Measurements from ENCODE around the gene TRPV3.

- TF ChIP-seq CTCF (IDR thresholded peaks at IDR 0.05; ENCODE audit: borderline replicate concordance, extremely low read depth, low read length, poor library complexity, severe bottlenecking) = no peak
- no peak for TF ChIP-seq EZH2 (IDR thresholded peaks at IDR 0.05; ENCODE audit: borderline replicate concordance, low read depth, low read length, severe bottlenecking)
Observed at GRCh38 chr17:3527468-3527867, 30.1 kb downstream of the TRPV3 start.

Measured in DND-41 (cell line).